ENCODE data around the gene PTPN18.

DNA sequence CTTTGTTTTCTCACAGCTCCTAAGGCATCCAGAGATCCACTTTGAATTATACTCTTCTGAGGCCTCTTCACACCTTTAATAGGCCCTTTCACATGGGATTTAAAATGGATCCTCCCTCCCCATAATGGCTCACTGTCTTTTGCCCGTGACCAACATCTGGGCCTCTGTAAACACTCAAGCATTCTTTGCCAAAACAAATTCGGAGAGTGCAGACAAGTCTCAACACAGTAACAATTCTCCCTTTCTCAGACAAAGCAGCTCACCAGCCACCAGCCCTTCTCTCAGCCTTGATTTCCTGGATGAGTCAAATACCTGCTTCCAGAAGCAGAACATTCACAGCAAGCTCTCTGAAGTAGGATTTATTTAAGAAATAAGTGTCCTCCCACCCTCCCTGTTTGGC lies 27.1 kb upstream of the PTPN18 start:
- TF ChIP-seq CTCF (conservative IDR thresholded peaks at IDR 0.05 in 1 of 2, IDR thresholded peaks at IDR 0.05 in 1 of 2; ENCODE audit: low read depth in 1 of 2, low read length in 2 of 2) (no peak), EZH2 (IDR thresholded peaks at IDR 0.05; ENCODE audit: low read length, missing control alignments) (no peak)
